HEK293T (cell line): ENCODE results near the gene RASSF4.

Source experiments
- CTCF ChIA-PET: fragments of 350-600 bp; formaldehyde crosslinking; extraction: SDS; loops from one replicate; lab custom pipeline; 2021; ENCODE audit warnings: antibody characterized with exemption, inconsistent platforms; lab: Yijun Ruan, JAX
- POLR2A ChIA-PET: fragments of 350-600 bp; formaldehyde crosslinking; extraction: SDS; loops from one replicate; lab custom pipeline; 2020; ENCODE audit warnings: antibody characterized with exemption, inconsistent platforms; lab: Yijun Ruan, JAX
- DNase-seq: peaks from one replicate; pipeline ENCODE4 v3.0.0; 2012; ENCODE audit warnings: mixed read lengths; ENCODE audit errors: extremely low spot score
- ARNT ChIP-seq: fragments of 450-650 bp; IDR thresholded peaks from 2 replicates; pipeline ENCODE4 v1.6.1; 2017; ENCODE audit warnings: mild to moderate bottlenecking
- BHLHE40 ChIP-seq: fragments of 450-650 bp; IDR thresholded peaks from 2 replicates; pipeline ENCODE4 v1.6.1; 2016; ENCODE audit warnings: mild to moderate bottlenecking, moderate library complexity, borderline replicate concordance
- CTBP1 ChIP-seq: fragments of 450-650 bp; IDR thresholded peaks from 2 replicates; pipeline ENCODE4 v1.6.1; 2016; ENCODE audit warnings: borderline replicate concordance
- ELF4 ChIP-seq: fragments of 450-650 bp; IDR thresholded peaks from 2 replicates; pipeline ENCODE4 v1.6.1; 2017; ENCODE audit warnings: antibody characterized with exemption
- FOXA1 ChIP-seq: fragments of 450-650 bp; IDR thresholded peaks from 2 replicates; pipeline ENCODE4 v1.6.1; 2016; ENCODE audit warnings: mild to moderate bottlenecking
- FOXK2 ChIP-seq: fragments of 450-650 bp; IDR thresholded peaks from 2 replicates; pipeline ENCODE4 v1.6.1; 2016; ENCODE audit warnings: mild to moderate bottlenecking
- FOXM1 ChIP-seq: fragments of 450-650 bp; IDR thresholded peaks from 2 replicates; pipeline ENCODE4 v1.6.1; 2017; ENCODE audit warnings: mild to moderate bottlenecking, borderline replicate concordance
- HDGF ChIP-seq: fragments of 450-650 bp; IDR thresholded peaks from 2 replicates; pipeline ENCODE4 v1.6.1; 2017; ENCODE audit warnings: antibody characterized with exemption, borderline replicate concordance
- L3MBTL2 ChIP-seq: fragments of 450-650 bp; conservative IDR thresholded peaks from 2 replicates; pipeline ENCODE4 v1.6.1; 2016; ENCODE audit warnings: mild to moderate bottlenecking
- LEF1 ChIP-seq: fragments of 450-650 bp; IDR thresholded peaks from 2 replicates; pipeline ENCODE4 v1.6.1; 2017; ENCODE audit warnings: mild to moderate bottlenecking, borderline replicate concordance
- NFRKB ChIP-seq: fragments of 450-650 bp; IDR thresholded peaks from 2 replicates; pipeline ENCODE4 v1.6.1; 2016; ENCODE audit warnings: mild to moderate bottlenecking, moderate library complexity
- PKNOX1 ChIP-seq: fragments of 450-650 bp; IDR thresholded peaks from 2 replicates; pipeline ENCODE4 v1.6.1; 2016
- SP1 ChIP-seq: fragments of 450-650 bp; IDR thresholded peaks from 2 replicates; pipeline ENCODE4 v1.6.1; 2017
- SUZ12 ChIP-seq: fragments of 450-650 bp; IDR thresholded peaks from 2 replicates; pipeline ENCODE4 v1.6.1; 2016; ENCODE audit warnings: mild to moderate bottlenecking
- TARDBP ChIP-seq: fragments of 450-650 bp; IDR thresholded peaks from 2 replicates; pipeline ENCODE4 v1.6.1; 2016
- ZNF384 ChIP-seq: fragments of 450-650 bp; IDR thresholded peaks from 2 replicates; pipeline ENCODE4 v1.6.1; 2016

RASSF4 gene

GRCh38 chr10:44965104-44965503, 5.5 kb downstream of the RASSF4 start:
- TF ChIP-seq SP1 (no peak), ARNT (no peak), FOXK2 (no peak), HDGF (no peak), L3MBTL2 (no peak), CTBP1 (no peak), ELF4 (no peak), FOXM1 (no peak), ZNF384 (no peak), TARDBP (no peak), FOXA1 (no peak), LEF1 (no peak), PKNOX1 (no peak), BHLHE40 (no peak), SUZ12 (no peak)
- POLR2A ChIA-PET, result interaction anchor here (1.1 kb wide), 1 partner anchor 14 kb away, joined by 3 read pairs; the partner anchor contains the start of gene DEPP1
- CTCF ChIA-PET, result interaction anchor here (1.2 kb wide), 1 partner anchor 33 kb away, joined by 6 read pairs; no protein-coding TSS in a partner anchor
- no peak for DNase-seq

- DNase-seq, result no peak
- CTCF ChIA-PET, result interaction anchor here (0.9 to 1.1 kb wide), 2 partner anchors 13 to 15 kb away, joined by 3 read pairs; partner anchors contain the start of gene DEPP1
- TF ChIP-seq HDGF (no peak), ELF4 (no peak), LEF1 (no peak), BHLHE40 (no peak), ZNF384 (no peak), SP1 (no peak), CTBP1 (no peak), FOXM1 (no peak), L3MBTL2 (no peak)
- POLR2A ChIA-PET, result no interaction called here
Observed at GRCh38 chr10:44965651-44966097, 6.1 kb downstream of the RASSF4 start.

- ChIA-PET POLR2A (no interaction called here), CTCF (interaction anchor here (0.6 to 1.1 kb wide), 3 partner anchors 10 to 16 kb away, joined by 3 read pairs; partner anchors contain the start of gene DEPP1)
- TF ChIP-seq SUZ12, result no peak
- no peak for TF ChIP-seq NFRKB
- TF ChIP-seq L3MBTL2, result no peak
- no peak for DNase-seq
Observed at GRCh38 chr10:44966129-44966815, 6.7 kb downstream of the RASSF4 start.

- DNase-seq, result no peak
- CTCF ChIA-PET, result interaction anchor here (0.6 to 1.1 kb wide), 4 partner anchors 9 to 350 kb away, joined by 3 read pairs; partner anchors contain the start of gene DEPP1
- no peak for TF ChIP-seq LEF1
- no peak for TF ChIP-seq NFRKB
- TF ChIP-seq FOXA1, result no peak
- TF ChIP-seq SUZ12, result no peak
- no peak for TF ChIP-seq ELF4
- TF ChIP-seq L3MBTL2, result no peak
- TF ChIP-seq CTBP1, result no peak
- POLR2A ChIA-PET, result no interaction called here
Observed at GRCh38 chr10:44966816-44967509, 7.4 kb downstream of the RASSF4 start.

- no peak for TF ChIP-seq FOXK2
- TF ChIP-seq PKNOX1, result no peak
- TF ChIP-seq FOXM1, result no peak
- no peak for TF ChIP-seq SP1
- no peak for TF ChIP-seq NFRKB
- no peak for TF ChIP-seq LEF1
- no peak for TF ChIP-seq ZNF384
- no peak for TF ChIP-seq ARNT
- no peak for TF ChIP-seq BHLHE40
- no peak for TF ChIP-seq CTBP1
- ChIA-PET CTCF (interaction anchor here (0.6 kb wide), 1 partner anchor 351 kb away, joined by 3 read pairs; no protein-coding TSS in a partner anchor), POLR2A (no interaction called here)
- no peak for DNase-seq
Observed at GRCh38 chr10:44967616-44968015, 8.0 kb downstream of the RASSF4 start.

- CTCF ChIA-PET, result no interaction called here
- TF ChIP-seq SUZ12, result no peak
- TF ChIP-seq BHLHE40, result no peak
- no peak for TF ChIP-seq CTBP1
- TF ChIP-seq FOXA1, result no peak
- no peak for TF ChIP-seq ARNT
- no peak for TF ChIP-seq ZNF384
- no peak for TF ChIP-seq L3MBTL2
- no peak for TF ChIP-seq FOXM1
- TF ChIP-seq HDGF, result no peak
- no peak for TF ChIP-seq TARDBP
- no peak for TF ChIP-seq PKNOX1
- no peak for TF ChIP-seq NFRKB
- TF ChIP-seq LEF1, result no peak
- no peak for TF ChIP-seq FOXK2
- no peak for TF ChIP-seq SP1
- TF ChIP-seq ELF4, result no peak
- POLR2A ChIA-PET, result no interaction called here
- no peak for DNase-seq
Observed at GRCh38 chr10:44968091-44968490, 8.5 kb downstream of the RASSF4 start.
